NB4 (cell line): ENCODE data around the gene MCM3AP.
"Not testable (repeated sequence)": the region's sequence is repeated elsewhere in the genome, so short reads cannot be mapped to it uniquely, and the experiment has no call there.

Experiments used
- MAX ChIP-seq: IDR thresholded peaks from 2 replicates; pipeline ENCODE4 v1.6.1; 2011; ENCODE audit warnings: low read depth, low read length
- POLR2A ChIP-seq: IDR thresholded peaks from 2 replicates; pipeline ENCODE4 v1.6.1; 2011; ENCODE audit warnings: mild to moderate bottlenecking; ENCODE audit not compliant: insufficient read length; ENCODE audit errors: extremely low read depth
- TF ChIP-seq, protein P1 (sequence below): IDR thresholded peaks from one replicate; pipeline ENCODE4 v1.5.1; 2012; ENCODE audit warnings: low read depth, low read length

- TF ChIP-seq, protein P1, sequence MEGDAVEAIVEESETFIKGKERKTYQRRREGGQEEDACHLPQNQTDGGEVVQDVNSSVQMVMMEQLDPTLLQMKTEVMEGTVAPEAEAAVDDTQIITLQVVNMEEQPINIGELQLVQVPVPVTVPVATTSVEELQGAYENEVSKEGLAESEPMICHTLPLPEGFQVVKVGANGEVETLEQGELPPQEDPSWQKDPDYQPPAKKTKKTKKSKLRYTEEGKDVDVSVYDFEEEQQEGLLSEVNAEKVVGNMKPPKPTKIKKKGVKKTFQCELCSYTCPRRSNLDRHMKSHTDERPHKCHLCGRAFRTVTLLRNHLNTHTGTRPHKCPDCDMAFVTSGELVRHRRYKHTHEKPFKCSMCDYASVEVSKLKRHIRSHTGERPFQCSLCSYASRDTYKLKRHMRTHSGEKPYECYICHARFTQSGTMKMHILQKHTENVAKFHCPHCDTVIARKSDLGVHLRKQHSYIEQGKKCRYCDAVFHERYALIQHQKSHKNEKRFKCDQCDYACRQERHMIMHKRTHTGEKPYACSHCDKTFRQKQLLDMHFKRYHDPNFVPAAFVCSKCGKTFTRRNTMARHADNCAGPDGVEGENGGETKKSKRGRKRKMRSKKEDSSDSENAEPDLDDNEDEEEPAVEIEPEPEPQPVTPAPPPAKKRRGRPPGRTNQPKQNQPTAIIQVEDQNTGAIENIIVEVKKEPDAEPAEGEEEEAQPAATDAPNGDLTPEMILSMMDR = not testable (repeated sequence)
- not testable (repeated sequence) for TF ChIP-seq POLR2A, MAX
Measured at GRCh38 chr21:46310260-46310659, 24.8 kb upstream of the MCM3AP start.
